ENCODE data around the gene PHF21A.

- no peak for TF ChIP-seq EZH2 (IDR thresholded peaks at IDR 0.05)
- TF ChIP-seq EZH2phosphoT487 (IDR thresholded peaks at IDR 0.05) = no peak
These were observed 185.7 kb downstream of the PHF21A start for GRCh38 chr11:45935349-45936064.

Data from neural progenitor cell (in vitro differentiated cells).